DMS153 treated with DMSO at 0.1 percent for 48 hours (cell line): ENCODE data around the gene OSBPL7.

ENCODE experiments used
- DNase-seq: peaks from one replicate; lab custom pipeline; 2025; ENCODE audit not compliant: unreplicated experiment; lab: John Stamatoyannopoulos, UW

The OSBPL7 gene, protein sequence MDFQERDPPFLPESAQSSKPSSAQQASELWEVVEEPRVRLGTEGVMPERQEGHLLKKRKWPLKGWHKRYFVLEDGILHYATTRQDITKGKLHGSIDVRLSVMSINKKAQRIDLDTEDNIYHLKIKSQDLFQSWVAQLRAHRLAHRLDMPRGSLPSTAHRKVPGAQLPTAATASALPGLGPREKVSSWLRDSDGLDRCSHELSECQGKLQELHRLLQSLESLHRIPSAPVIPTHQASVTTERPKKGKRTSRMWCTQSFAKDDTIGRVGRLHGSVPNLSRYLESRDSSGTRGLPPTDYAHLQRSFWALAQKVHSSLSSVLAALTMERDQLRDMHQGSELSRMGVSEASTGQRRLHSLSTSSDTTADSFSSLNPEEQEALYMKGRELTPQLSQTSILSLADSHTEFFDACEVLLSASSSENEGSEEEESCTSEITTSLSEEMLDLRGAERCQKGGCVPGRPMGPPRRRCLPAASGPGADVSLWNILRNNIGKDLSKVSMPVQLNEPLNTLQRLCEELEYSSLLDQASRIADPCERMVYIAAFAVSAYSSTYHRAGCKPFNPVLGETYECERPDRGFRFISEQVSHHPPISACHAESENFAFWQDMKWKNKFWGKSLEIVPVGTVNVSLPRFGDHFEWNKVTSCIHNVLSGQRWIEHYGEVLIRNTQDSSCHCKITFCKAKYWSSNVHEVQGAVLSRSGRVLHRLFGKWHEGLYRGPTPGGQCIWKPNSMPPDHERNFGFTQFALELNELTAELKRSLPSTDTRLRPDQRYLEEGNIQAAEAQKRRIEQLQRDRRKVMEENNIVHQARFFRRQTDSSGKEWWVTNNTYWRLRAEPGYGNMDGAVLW

DNA sequence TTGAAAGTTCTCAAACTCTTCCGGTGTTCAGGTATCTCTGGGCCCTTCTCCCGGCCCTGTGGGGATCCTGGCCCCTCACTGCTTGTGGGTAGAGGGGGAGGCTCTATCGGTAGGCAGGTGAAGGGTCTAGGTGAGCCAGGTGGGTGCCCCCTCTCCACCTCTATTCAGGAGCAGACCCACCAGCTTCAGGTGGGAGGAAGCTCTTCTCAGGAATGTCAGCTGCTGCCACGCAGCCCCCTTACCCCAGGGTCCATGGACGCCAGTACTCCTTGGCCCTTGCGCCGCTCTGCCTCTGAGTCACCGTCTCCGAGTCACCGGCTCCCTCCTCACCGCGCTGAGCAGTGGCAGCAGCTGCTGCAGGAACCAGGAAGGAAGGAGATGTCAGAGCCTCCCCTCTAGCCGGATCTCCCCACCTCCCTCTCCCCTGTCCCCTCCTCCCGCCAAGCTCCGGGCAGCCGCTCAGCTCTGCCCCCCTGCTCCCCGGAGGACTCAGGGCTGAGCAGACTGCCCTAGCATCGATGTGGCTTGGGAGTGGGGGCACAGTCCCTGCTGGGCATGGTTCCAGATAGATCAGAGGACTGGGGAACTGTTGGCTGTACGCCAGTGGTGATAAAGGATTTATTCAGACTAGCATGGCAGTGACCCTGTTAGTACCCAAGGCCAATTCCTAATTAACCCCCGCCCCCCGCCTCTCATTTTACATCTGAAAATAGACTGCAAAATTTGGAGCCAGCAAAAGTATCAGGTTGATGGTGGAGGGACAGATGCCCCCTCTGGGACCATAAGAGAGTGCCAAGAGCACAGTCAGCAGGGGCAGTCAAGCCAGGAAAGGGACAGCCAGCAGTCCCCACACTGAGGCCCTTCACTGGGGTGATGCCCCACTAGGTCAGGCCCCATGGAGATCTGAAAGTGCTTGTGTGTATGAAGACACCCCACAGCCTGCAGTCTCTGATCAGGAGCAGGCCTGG lies at the start of gene OSBPL7:
Gene OSBPL7, minus strand, starts transcription at position 371 of the 968 bp plus-strand sequence. CDS start 1,516 bp downstream, outside the sequence.
- peak; percentile 82 for DNase-seq

DNA sequence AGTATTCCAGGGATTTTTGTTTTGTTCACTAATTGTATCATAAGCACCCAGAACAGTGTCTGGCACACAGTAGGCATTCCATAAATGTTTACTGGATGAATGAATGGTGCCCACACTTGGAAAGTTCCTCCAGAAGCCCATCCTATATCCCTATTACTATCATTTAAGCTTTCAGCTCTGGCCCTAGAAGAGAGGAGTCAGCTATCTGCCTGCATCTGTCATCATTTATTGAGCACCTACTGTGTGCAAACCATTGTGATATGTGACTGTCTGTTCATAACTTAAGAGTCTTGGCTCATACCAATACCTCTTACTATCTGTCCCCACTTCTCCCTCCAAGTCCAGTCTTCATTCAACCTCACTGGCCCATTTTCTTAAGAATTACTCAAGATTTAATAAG lies 49.5 kb upstream of the OSBPL7 start:
- DNase-seq: no peak

DNA sequence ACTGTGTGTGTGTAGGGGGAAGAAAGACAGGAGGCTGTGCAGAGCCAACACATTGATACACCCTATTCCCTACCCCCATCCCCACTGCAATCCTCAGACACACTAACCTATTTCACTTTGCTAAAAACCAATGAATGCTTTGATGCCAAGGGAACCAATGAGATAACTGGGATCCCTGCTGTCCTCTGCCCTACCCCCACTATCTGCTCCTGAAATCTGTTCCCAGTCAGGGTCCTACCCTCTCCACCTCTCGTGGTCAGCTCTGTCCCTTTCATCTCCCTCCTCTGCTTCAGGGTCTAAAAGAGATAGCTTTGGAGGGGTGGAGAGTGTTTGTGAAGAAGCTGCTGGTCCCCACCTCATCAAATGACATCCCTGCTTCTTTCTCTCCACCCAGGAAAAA lies 48.5 kb upstream of the OSBPL7 start:
- DNase-seq: no peak

DNA sequence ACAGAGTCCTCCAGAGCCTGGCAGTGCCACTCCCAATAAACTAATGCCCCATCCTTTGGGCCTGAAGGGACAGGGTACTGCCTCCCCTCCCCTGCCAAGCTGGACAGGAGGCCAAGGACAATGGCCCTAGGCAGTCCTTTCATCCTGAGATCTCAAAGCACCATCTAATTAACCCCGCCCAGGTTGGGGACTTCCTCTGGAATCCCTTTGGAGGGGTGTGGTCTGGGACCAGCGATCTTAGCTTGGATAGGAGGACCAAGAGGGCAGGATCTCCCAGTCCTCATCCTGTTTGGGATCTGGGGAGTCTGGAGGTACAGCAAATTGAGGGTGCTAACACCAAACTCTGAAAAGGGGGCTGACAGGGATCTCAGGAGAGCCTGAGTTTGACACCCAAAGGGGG lies 47.5 kb upstream of the OSBPL7 start:
- DNase-seq: no peak

DNA sequence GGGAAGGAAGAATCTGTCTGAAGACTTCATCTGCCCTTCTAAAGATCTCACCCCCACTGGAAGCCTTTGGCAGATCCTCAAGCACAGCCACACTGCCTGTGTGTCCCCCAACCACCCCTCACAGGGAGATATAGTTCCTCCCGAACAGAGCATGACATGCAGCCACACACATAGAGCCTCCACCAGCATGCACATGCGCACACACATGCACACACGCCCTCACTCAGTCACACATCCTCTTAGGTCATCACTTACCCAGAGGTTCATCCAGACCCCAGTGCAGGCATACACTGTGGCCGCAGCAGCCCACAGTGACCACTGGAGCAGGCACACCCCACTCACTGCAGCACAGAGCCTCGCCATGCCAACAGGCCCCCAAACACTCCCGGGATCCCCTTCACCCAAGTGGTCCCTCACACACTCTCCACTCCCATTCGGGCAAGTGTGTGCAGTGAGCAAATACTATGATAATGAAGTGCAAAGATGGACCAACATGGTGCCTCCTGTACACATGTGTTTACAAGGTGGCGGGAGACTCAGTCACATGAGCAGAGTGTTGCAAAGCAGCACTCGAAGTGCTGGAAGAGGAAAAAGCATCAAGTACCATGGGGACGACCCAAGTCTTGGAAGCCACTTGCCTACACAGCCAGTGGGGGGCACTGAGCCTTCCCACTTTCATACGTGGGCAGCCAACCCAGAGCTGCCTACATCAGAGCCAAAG lies 46.4 kb upstream of the OSBPL7 start:
- DNase-seq: no peak

DNA sequence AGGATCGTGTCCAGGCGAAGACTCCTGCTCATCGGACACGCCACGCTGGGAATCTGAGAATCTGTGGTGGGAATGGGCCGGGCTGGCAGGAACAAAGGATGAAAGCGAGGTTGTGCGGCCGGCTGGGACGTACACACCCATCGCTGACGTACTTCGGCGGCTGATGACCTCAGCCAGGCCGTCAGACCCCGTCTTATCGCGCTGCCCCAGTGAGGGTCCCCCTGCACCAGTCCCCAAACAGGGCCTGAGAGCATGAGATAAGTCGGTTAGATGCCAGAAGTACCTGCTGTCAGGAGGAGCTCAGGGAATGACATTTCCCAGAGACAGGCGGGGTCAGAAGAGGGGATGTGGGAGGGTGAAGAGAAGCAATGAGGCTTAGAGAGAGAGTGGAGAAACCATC lies 45.3 kb upstream of the OSBPL7 start:
- no peak for DNase-seq

DNA sequence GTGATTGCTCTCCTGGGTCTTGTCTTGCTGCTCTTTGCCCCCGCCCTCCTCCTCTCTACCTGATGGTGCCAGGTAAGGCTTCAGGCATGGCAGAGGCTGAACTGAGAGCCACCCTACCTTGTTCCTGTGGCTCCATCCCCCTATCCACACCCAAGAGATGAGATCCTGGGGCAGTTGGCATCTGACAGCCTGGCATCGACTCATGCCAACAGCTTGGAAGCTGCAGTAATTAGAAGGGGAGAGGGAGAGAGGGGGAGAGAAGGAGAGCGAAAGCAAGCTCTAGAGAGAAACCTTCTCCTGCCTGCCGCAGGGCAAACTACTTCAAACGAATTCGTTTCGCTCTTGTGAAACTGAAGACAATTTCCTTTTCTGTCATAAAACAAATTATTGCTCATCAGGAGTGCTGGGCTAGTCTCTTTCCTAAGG lies 43.2 kb upstream of the OSBPL7 start:
- no peak for DNase-seq

DNA sequence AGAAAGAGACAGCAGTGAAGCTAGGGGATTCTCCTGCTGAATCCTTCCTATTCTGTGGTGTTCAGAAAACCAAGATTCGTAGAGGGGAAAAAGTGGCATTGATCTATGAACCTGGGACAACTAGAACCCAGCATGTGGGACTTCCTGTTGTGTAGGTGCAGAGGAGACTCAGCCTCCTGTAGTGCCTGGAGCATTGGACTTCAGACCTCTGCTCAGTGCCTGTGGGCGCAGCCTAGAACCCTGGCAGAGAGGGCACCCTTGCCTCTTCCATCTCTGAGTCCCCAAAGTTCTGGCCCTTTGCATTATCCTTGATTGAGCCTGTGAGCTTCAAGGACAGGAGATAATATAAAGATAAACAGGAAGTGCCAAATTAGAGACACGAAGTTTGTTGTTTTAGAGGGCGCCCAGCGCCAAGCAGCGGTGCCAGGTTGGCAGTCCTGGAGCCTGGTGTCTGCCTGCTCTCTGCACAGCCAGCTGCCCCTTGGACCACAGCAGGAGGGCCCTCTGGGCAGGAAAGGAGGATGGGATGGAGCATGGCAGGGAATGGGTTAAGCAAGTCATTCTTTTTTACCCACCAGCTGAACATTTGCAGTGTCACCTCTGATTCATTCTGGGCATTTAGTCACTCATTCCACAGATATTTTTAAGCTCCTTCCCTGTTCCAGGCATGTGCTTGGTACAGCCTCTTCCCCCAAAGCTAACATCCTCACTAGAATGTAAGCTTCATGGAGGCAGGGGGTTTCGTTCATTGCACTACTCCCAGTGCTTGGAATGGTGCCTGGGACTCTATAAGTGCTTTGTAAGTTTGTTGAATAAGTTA lies 41.2 kb upstream of the OSBPL7 start:
- no peak for DNase-seq

DNA sequence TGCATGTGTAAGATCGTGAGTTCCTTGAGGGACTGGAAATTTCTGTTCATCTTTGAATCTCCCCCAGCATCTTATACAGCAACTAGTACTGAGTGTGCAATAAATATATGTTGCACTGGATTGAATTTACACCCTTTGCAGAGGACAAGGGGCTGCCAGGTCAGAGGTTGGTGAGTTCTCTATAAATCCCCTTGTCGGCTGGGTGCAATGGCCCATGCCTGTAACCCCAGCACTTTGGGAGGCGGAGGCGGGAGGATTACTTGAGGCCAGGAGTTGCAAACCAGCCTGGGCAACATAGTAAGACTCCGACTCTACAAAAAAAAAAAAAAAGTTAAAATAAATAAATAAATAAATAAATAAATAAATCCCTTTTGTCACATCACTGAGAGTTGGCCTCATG lies 38.8 kb upstream of the OSBPL7 start:
- DNase-seq: no peak

DNA sequence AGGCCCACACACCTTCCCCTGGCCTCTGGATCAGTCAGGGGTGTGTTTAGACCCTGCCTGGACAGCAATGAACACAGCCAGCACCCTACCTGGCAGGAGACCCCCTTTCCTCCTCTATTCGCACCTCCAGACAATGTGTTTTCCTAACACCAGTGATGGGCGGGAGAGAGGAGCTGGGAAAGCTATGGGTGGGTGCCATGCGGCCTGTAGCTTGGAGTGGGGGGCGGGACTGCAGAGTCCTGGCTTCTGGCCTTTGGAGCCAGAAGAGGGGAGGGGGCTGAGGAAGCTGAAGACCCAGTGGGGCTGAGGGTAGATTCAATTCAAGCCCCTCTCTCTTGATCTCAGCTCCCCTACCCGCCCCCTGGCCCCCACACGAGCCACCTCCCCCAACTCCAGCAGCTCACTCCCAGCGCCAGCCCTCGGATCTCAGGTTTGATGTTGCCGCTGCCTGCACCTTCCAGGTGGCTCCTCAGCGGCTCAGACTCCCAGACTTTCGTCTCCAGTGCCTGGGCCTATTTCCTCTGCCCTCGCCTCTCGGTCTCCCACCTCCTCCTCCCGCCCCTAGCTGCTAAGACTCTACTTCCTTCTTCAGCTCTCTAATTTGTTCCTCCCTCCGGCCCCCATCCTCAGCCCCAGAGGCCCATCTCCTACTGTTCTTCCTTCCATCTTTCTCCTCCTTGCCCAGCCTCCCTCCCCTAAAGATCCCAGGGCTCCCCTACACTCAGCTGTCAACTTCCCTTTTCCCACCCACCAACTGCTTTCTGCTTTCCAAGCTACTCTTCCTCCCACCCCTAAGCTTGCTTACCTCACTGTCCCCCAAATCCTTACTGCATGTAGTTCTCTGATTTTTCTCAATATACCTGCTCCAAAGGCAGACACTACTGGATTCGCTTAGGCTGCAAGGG lies 36.2 kb upstream of the OSBPL7 start:
- DNase-seq: no peak

DNA sequence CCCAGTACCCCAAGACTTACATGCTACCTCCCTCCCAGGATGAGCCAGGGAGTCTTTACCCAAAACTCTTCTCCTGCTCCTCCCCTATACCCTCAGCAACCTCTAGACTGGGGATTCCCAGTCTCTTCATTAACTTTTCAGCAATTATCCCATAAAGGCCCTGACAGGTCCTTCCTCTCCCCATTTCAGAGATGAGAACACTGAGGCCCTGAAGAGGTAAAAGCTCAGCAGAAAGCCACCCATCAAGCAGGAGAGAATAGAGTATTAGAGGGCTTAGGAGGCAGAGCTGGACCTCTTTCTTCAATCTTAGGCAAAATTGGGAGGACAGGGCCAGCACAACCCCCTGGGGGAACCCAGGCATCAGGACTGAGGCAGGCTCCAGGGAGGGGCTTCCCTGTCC lies 35.2 kb upstream of the OSBPL7 start:
- no peak for DNase-seq

DNA sequence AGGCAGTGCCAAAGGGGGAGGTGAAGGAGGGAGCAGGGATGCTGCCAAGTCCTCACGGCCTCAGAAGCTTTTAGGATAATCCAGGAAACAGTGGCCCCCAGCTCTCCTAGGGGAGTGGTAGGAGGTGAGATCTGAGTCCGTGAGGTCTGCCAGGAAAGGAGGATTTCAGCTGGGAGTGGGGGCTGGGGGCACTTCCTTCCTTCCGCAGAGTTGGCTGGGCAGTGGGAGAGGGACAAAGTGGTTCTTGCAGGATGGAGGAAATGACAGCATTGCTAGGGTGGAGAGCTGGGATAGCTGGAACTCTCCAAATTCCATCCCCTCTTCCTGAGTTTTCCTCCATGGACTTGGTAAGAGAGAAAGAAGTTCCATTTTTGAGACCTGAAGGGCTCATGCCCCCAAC lies 34.1 kb upstream of the OSBPL7 start:
- DNase-seq: no peak

DNA sequence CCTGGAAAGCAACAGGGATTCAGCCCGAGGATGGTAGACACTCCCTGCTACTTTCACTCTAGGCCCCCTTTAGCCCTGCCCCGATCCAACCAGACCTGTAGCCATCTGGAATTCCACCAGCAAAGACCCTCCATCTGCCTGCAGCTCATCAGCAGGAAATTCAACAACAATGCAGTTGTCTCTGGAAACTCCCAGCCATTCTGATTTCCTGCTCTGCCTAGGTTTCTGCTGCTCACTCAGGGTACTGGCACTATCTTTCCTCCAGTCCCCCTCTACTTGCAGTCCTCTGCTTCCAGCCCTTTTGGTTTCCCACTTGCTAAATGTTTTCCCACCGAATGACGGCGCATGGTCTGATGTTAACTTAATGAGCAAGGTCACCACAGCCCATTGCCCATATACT lies 32.0 kb upstream of the OSBPL7 start:
- DNase-seq: no peak

DNA sequence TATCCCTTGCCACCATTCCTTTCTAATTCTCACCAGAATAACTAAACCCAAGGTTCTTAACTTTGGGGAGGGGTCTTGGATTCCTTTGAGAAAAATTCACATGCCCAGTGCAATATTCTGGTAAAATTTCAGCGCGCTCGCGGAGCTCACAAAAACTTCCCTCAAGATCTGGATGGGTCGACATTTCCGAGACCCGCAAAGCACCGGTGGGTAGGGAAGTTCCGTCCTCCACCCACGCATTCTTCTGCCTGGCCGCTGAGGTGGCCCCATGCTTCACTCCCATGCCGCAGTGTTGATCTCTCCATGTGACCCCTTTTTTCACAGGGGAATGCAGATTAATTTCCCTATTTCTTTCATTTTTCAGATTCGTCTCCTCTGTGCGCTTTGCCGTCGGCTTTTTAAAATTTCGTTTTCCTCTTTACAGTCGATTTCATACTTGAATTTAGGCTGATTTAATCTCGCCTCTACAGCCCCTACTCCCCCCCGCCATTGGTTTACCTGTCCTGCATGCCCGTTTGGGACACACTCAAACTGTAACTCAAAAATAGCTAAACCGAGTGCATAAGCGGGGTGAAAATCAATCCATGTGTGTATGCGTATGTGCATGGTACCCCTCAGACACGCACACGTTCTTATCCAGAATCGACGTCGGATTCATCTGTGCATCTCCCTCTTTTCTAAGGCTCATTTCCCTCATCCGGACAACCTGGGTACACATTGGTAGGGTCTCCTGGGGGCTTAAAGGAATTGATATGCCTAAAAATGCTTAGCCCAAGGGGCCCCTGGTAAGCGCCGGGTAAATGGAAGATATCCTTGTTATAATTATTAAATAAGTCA lies 30.7 kb upstream of the OSBPL7 start:
- no peak for DNase-seq

DNA sequence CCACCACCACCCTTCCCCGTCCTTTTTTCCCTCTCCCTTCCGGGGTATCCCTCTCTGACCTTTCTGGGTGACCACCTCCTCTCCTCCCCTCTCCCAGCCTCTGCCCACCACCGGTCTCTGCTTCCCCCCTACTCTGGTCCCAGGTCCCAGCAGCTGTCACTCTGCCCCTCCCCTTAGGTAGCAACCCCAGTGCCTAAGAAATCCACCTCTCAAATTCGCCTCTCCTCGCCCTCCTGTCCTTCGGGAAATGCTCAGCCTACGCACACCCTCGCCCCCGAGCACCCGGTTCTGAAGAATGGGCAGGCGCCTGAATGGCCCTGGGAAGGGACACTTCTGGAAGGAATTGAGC lies 30.1 kb upstream of the OSBPL7 start:
- no peak for DNase-seq

DNA sequence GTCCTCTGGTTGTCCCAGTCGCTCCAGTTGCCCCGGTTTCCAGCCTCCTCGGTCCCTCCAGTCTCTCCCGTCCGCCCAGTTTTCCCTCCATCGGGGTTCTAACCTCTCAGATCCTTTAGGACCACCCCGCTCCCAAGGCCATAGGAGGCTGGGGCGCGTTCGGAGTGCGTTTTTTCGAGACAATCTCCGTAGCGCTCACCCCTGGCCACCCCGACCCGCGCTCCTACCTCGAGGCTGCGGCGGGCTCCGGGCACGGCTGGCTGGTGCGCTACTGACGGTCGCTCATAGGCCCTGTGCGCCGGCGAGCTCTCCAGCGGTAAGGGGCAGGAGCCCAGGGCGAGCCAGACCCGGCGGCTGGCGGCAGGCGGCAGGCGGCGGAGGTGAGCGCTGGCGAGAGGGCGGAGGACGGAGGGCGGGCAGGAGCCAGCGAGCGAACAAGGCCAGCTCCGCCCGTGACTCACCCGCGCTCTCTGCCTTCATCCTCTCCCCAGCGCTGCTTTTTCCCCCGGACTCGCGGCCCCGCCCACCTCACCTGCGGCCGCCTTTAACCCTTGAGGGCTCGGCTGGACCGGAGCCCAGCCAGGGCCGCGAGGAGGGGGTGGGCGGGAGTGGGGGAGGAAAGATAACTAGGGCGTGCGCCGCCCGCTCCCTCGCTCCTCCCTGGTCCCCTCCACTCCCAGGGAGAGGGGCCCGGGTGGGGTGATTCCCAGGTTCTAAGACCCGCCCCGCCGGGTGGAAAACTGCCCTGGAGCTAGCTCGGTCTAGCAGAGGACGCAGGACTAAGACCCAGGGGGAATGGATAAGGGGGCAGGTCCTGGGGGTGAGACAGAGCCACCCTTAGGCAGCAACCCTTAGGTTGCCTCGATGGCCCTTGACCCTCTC lies 29.3 kb upstream of the OSBPL7 start, which contains the start of gene SP6:
Gene SP6, minus strand, starts transcription at position 472 of the 882 bp plus-strand sequence. CDS start 2,734 bp downstream, outside the sequence.
- peak; percentile 63 for DNase-seq

DNA sequence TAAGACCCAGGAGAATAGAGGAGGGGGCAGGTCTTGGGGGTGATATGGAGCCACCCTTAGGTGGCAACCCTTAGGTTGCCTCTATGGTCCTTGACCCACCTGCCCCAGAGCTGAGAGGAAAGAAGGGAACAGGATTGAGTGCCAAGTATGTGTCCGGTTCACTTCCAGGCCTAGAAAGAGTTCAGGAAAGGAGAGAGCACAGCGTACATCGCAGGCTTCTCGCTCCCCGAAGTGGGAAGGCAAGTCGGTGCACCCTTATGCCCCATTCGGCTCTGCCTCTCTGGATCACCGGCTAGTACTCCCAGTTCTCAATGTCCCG lies 28.7 kb upstream of the OSBPL7 start:
- no peak for DNase-seq
